H1 (cell line): ENCODE measurements around the gene ADCY3. TPM values are rescaled to one million over a fixed set of nuclear protein-coding genes. Genes with fewer than 3 reads are reported as not detected.

Source experiments
- CTCF ChIA-PET: fragments of 300-600 bp; sonication (Branson Sonifier 250); formaldehyde crosslinking; loops from one replicate; lab custom pipeline; 2021; ENCODE audit not compliant: partially characterized antibody; lab: Charles Lee
- POLR2A ChIA-PET: fragments of 300-600 bp; sonication (Branson Sonifier 250); formaldehyde crosslinking; loops from one replicate; lab custom pipeline; 2021; ENCODE audit warnings: inconsistent platforms; ENCODE audit not compliant: partially characterized antibody; lab: Charles Lee
- DNase-seq, 2 experiments: peaks; one replicate each; pipeline versions ENCODE4 v3.0.0 to v3.0.0-alpha.2; 2010 to 2022; ENCODE audit warnings: low spot score in 2 of 2, low read depth in 1 of 2, mixed read lengths in 1 of 2
- FAIRE-seq: peaks from 2 replicates; lab custom pipeline; 2011; peaks lifted over from hg19 to GRCh38; lab: Jason Lieb, UNC
- H2AFZ ChIP-seq: 2 replicates; pipeline ENCODE4 v1.8.1; 2012; ENCODE audit warnings: low read length, inconsistent platforms
- H2AK5ac ChIP-seq: 2 replicates; pipeline ENCODE4 v1.6.1; 2013; ENCODE audit warnings: low read depth, low read length
- H2BK120ac ChIP-seq: replicated peaks from 2 replicates; pipeline ENCODE3; 2013; ENCODE audit warnings: low read depth, low read length, inconsistent platforms
- H2BK12ac ChIP-seq: 2 replicates; pipeline ENCODE4 v1.6.1; 2013; ENCODE audit warnings: low read depth, low read length
- H2BK15ac ChIP-seq: 2 replicates; pipeline ENCODE4 v1.6.1; 2013; ENCODE audit warnings: low read length
- H2BK20ac ChIP-seq: 2 replicates; pipeline ENCODE4 v1.6.1; 2013; ENCODE audit warnings: low read length
- H2BK5ac ChIP-seq: 2 replicates; pipeline ENCODE4 v1.6.1; 2013; ENCODE audit warnings: low read depth, low read length
- H3K14ac ChIP-seq: 2 replicates; pipeline ENCODE4 v1.6.1; 2013; ENCODE audit warnings: inconsistent platforms; ENCODE audit not compliant: insufficient read length
- H3K18ac ChIP-seq: 2 replicates; pipeline ENCODE4 v1.6.1; 2013; ENCODE audit warnings: low read length; ENCODE audit errors: extremely low read depth
- H3K23ac ChIP-seq: 2 replicates; pipeline ENCODE4 v1.6.1; 2013; ENCODE audit warnings: inconsistent platforms; ENCODE audit not compliant: insufficient read length
- H3K23me2 ChIP-seq: 2 replicates; pipeline ENCODE4 v1.6.1; 2013; ENCODE audit warnings: low read depth, low read length
- H3K27ac ChIP-seq: 2 replicates; pipeline ENCODE4 v1.6.1; 2011; ENCODE audit warnings: low read depth, low read length, inconsistent platforms
- H3K27me3 ChIP-seq, 4 experiments: replicated peaks in 1 of 4; 1 replicate in 1 of 4; 2 replicates in 3 of 4; pipeline versions ENCODE4 v1.6.1 to v1.8.1; 2011 to 2013; ENCODE audit warnings: low read length in 3 of 4, mild to moderate bottlenecking in 3 of 4, inconsistent platforms in 2 of 4, mixed read lengths in 2 of 4, moderate library complexity in 1 of 4; ENCODE audit not compliant: control insufficient read depth in 3 of 4, insufficient read depth in 3 of 4; ENCODE audit errors: extremely low read depth in 1 of 4
- H3K36me3 ChIP-seq, 4 experiments: 2 replicates each; pipeline versions ENCODE4 v1.6.1 to v1.8.1; 2011 to 2013; ENCODE audit warnings: mild to moderate bottlenecking in 4 of 4, low read length in 3 of 4, moderate library complexity in 2 of 4, control low read depth in 1 of 4, inconsistent platforms in 1 of 4; ENCODE audit not compliant: insufficient read depth in 4 of 4, control insufficient read depth in 2 of 4
- H3K4ac ChIP-seq: replicated peaks from 2 replicates; pipeline ENCODE3; 2013; ENCODE audit warnings: low read length, low read depth, mixed read lengths, inconsistent platforms; ENCODE audit not compliant: insufficient read length
- H3K4me1 ChIP-seq, 4 experiments: replicated peaks in 1 of 4; 1 replicate in 1 of 4; 2 replicates in 3 of 4; pipeline versions ENCODE4 v1.6.1 to v1.8.1; 2011 to 2013; ENCODE audit warnings: low read length in 3 of 4, inconsistent platforms in 2 of 4, mixed read lengths in 1 of 4; ENCODE audit not compliant: insufficient read depth in 4 of 4, control insufficient read depth in 3 of 4
- H3K4me2 ChIP-seq, 2 experiments: 2 replicates each; pipeline versions ENCODE4 v1.6.1 to v1.8.1; 2011 to 2013; ENCODE audit warnings: low read depth in 2 of 2, low read length in 2 of 2, control low read depth in 1 of 2, inconsistent platforms in 1 of 2, mild to moderate bottlenecking in 1 of 2; ENCODE audit not compliant: insufficient read depth in 1 of 2
- H3K4me3 ChIP-seq, 4 experiments: fragments of 200-600, 300-600 bp in 1 of 4; sonication (generic), shearing (Covaris generic), sonication (Bioruptor Twin) in 1 of 4; 2 replicates each; pipeline versions ENCODE4 v1.5.1 to v1.8.1; 2011 to 2016; ENCODE audit warnings: low read length in 4 of 4, low read depth in 3 of 4, control low read depth in 2 of 4, inconsistent platforms in 2 of 4, mild to moderate bottlenecking in 2 of 4, mixed read lengths in 1 of 4, moderate library complexity in 1 of 4; ENCODE audit not compliant: insufficient read depth in 2 of 4; ENCODE audit errors: extremely low read depth in 1 of 4
- H3K56ac ChIP-seq: replicated peaks from 2 replicates; pipeline ENCODE3; 2013; ENCODE audit warnings: low read depth, mild to moderate bottlenecking, mixed read lengths, low read length, inconsistent platforms; ENCODE audit not compliant: insufficient read length
- H3K79me1 ChIP-seq: 2 replicates; pipeline ENCODE4 v1.6.1; 2013; ENCODE audit warnings: low read depth, low read length, control low read depth
- H3K79me2 ChIP-seq, 2 experiments: 2 replicates each; pipeline versions ENCODE4 v1.6.1 to v1.8.1; 2012 to 2013; ENCODE audit warnings: low read length in 2 of 2, mild to moderate bottlenecking in 2 of 2, inconsistent platforms in 1 of 2; ENCODE audit not compliant: insufficient read depth in 2 of 2, control insufficient read depth in 1 of 2
- H3K9ac ChIP-seq, 4 experiments: replicated peaks in 1 of 4; 1 replicate in 1 of 4; 2 replicates in 3 of 4; pipeline versions ENCODE4 v1.6.1 to v1.8.1; 2011 to 2013; ENCODE audit warnings: low read depth in 3 of 4, low read length in 3 of 4, control low read depth in 2 of 4, mild to moderate bottlenecking in 2 of 4, moderate library complexity in 2 of 4, inconsistent platforms in 1 of 4; ENCODE audit errors: extremely low read depth in 1 of 4
- H3K9me3 ChIP-seq, 2 experiments: 2 replicates each; pipeline versions ENCODE4 v1.6.1 to v1.8.1; 2012 to 2013; ENCODE audit warnings: mild to moderate bottlenecking in 2 of 2, moderate library complexity in 2 of 2, control low read depth in 1 of 2, inconsistent platforms in 1 of 2, low read depth in 1 of 2, low read length in 1 of 2, mixed read lengths in 1 of 2; ENCODE audit not compliant: insufficient read depth in 2 of 2
- H4K20me1 ChIP-seq, 2 experiments: replicated peaks in 1 of 2; 2 replicates each; pipeline versions ENCODE3 to v1.8.1; 2011 to 2013; ENCODE audit warnings: inconsistent platforms in 2 of 2, low read length in 2 of 2, mild to moderate bottlenecking in 1 of 2; ENCODE audit not compliant: insufficient read depth in 2 of 2, control insufficient read depth in 1 of 2
- H4K5ac ChIP-seq: 2 replicates; pipeline ENCODE4 v1.6.1; 2013; ENCODE audit warnings: low read length, low read depth, mixed read lengths, inconsistent platforms; ENCODE audit not compliant: insufficient read length
- H4K8ac ChIP-seq: 2 replicates; pipeline ENCODE4 v1.8.0; 2013; ENCODE audit warnings: mild to moderate bottlenecking, moderate library complexity, low read length, inconsistent platforms; ENCODE audit not compliant: insufficient read depth; ENCODE audit errors: extremely low read depth
- H4K91ac ChIP-seq: replicated peaks from 2 replicates; pipeline ENCODE3; 2013; ENCODE audit warnings: low read length, mixed read lengths, inconsistent platforms; ENCODE audit not compliant: insufficient read length
- RAD21 ChIP-seq, 2 experiments: IDR thresholded peaks in 1 of 2; conservative IDR thresholded peaks in 1 of 2; 2 replicates each; pipeline ENCODE4 v1.6.1; 2011; ENCODE audit warnings: low read depth in 2 of 2, low read length in 2 of 2, improper control_type of control experiment in 1 of 2, inconsistent platforms in 1 of 2, mild to moderate bottlenecking in 1 of 2, moderate library complexity in 1 of 2
- whole genome bisulfite sequencing, 2 experiments: shearing (Covaris generic) in 1 of 2; methylation state at CpG; one replicate each; pipeline versions ENCODE4 v1.1.6 to v1.1.7; 2013 to 2015; ENCODE audit warnings: low lambda C conversion rate in 2 of 2, mixed read lengths in 2 of 2, inconsistent platforms in 1 of 2, low coverage in 1 of 2, missing lambda C conversion rate in 1 of 2; ENCODE audit not compliant: insufficient replicate concordance in 2 of 2, insufficient coverage in 1 of 2, insufficient read length in 1 of 2; ENCODE audit errors: extremely low coverage in 1 of 2, missing lambda C conversion rate in 1 of 2; 5-methylcytosine and 5-hydroxymethylcytosine counted together
- polyA plus RNA-seq, 7 experiments: library from polyadenylated mRNA; depleted of rRNA in 3 of 7; stranded (reverse) in 5 of 7; unstranded in 2 of 7; fragments of >200 nt in 5 of 7; fragments of 200-250 nt in 2 of 7; gene quantifications; 1 replicate in 5 of 7; 2 replicates in 1 of 7; 4 replicates in 1 of 7; pipeline versions ENCODE4 v1.2.1 to v1.2.3, GENCODE V29; 2011 to 2013; ENCODE audit warnings: missing spikeins in 2 of 7, mixed read lengths in 2 of 7
- total RNA-seq: library from RNA; stranded (reverse); fragmentation: NEBNext Ultra II Directional; extraction: Animal tissue kit (Norgen Biotek cat#: 25700); gene quantifications from 2 replicates; pipeline ENCODE4 v1.2.1, GENCODE V29; 2021
- TF ChIP-seq, protein P1 (sequence below): IDR thresholded peaks from 2 replicates; pipeline ENCODE4 v1.6.1; 2012; ENCODE audit warnings: inconsistent platforms

The ADCY3 gene
- total and polyA plus RNA-seq, 2 of the 8 experiments (the other 6 are each of a cell fraction or from before 2014, with no cell fraction given), result 45.1 to 52.9 TPM

DNA sequence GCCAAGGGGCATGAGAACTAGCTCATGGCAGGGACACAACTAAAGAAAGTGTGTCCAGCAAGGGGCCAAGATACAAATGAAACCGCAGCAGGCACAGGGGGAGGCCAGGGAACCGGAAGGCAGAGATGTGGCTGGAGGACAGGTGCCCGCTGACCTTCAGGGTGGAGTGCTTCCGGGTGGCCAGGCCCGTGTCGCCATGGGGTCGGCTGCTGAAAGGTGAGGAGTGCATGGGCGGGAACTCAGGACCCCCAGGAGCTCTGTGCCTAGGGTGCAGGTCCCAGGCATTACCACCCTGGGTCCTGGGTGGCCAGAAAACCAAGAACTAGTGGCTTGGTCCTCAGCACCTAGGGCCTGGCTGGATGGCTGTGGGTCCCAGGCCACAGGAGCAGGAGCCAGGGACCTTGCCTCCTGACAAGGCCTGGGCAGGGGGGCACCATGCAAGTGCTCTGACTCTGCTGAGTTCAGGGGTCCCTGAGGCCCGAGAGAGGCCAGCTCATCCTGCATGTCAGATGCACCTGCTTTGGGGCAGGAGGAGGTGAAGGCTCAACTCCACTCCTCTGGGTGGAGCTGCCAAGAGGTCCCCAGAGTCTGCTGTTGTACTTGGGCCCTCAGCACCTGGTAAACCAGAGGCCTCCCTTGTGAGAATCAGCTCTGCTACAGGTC lies 75.9 kb downstream of the ADCY3 start:
- Histone ChIP-seq H2BK20ac (no peak overlapping the region), H3K23me2 (no peaks in the 10 kb centered on the region), H3K36me3 (no peaks in the 10 kb centered on the region; a peak in 2 of 8 replicates), H3K9ac (no peak overlapping the region), H3K56ac (no peak overlapping the region), H2AFZ (no peak overlapping the region), H3K4me2 (no peak overlapping the region), H2BK120ac (no peak overlapping the region), H3K9me3 (peaks cover 8 to 23% of the 10 kb centered on the region in 2 experiments; a peak in 3 of 4 replicates), H3K27me3 (no peaks in the 10 kb centered on the region), H3K23ac (no peak overlapping the region), H2BK5ac (no peak overlapping the region), H3K18ac (no peak overlapping the region), H3K4me1 (no peaks in the 10 kb centered on the region), H3K4ac (no peak overlapping the region), H2BK12ac (no peak overlapping the region), H4K5ac (no peak overlapping the region), H3K27ac (no peak overlapping the region), H2AK5ac (no peak overlapping the region), H3K4me3 (no peak overlapping the region), H2BK15ac (no peak overlapping the region), H3K79me2 (no peaks in the 10 kb centered on the region), H4K91ac (no peak overlapping the region), H4K20me1 (peaks cover 0 to 1% of the 10 kb centered on the region in 2 experiments), H3K79me1 (no peaks in the 10 kb centered on the region), H3K14ac (no peak overlapping the region), H4K8ac (no peak overlapping the region)
- TF ChIP-seq RAD21 (IDR thresholded peaks at IDR 0.05 in 1 of 2, conservative IDR thresholded peaks at IDR 0.05 in 1 of 2; ENCODE audit: low read depth in 2 of 2, low read length in 2 of 2), result no peak
- TF ChIP-seq, protein P1, sequence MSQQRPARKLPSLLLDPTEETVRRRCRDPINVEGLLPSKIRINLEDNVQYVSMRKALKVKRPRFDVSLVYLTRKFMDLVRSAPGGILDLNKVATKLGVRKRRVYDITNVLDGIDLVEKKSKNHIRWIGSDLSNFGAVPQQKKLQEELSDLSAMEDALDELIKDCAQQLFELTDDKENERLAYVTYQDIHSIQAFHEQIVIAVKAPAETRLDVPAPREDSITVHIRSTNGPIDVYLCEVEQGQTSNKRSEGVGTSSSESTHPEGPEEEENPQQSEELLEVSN, result no peak
- CTCF ChIA-PET, result interaction anchor here (0.8 to 1.2 kb wide), 2 partner anchors 12 to 15 kb away, joined by 3 read pairs; no protein-coding TSS in a partner anchor
- WGBS, 2 experiments, result 97% methylated on average over 9 of the region's 9 CpGs; no CpG with 5 or more reads in 1 of the 2 experiments
- DNase-seq (no peak), FAIRE-seq (no peak)
- POLR2A ChIA-PET, result interaction anchor here (0.7 kb wide), 1 partner anchor 98 kb away, joined by 3 read pairs; no protein-coding TSS in a partner anchor
